Stomach (tissue), 9 donors: ENCODE measurements around the gene FGD2. TPM values are rescaled to one million over a fixed set of nuclear protein-coding genes. Genes with fewer than 3 reads are reported as not detected.
A peak's percentile ranks its signal among the peaks of the same experiment; 100 is the strongest.

ENCODE experiments used
- DNase-seq, 2 donors: peaks; one replicate each; pipeline versions ENCODE4 v3.0.0 to v3.0.0-alpha.2; 2013 to 2019
- H3K27ac ChIP-seq, 5 donors: fragments of 200-600 bp in 4 of 5; sonication (generic) in 4 of 5; one replicate each; pipeline ENCODE4 v1.5.1; 2013 to 2019; ENCODE audit warnings: mild to moderate bottlenecking in 1 of 5, moderate library complexity in 1 of 5
- H3K27me3 ChIP-seq, 3 donors: fragments of 200-600 bp; sonication (generic); one replicate each; pipeline ENCODE4 v1.5.1; 2017 to 2019; ENCODE audit warnings: mixed run types in 1 of 3
- H3K36me3 ChIP-seq, 4 donors: fragments of 200-600 bp; sonication (generic); 1 replicate in 3 of 4; 2 replicates in 1 of 4; pipeline ENCODE4 v1.5.1; 2016 to 2019
- H3K4me1 ChIP-seq, 4 donors: fragments of 200-600 bp; sonication (generic); one replicate each; pipeline ENCODE4 v1.5.1; 2016 to 2019
- H3K4me3 ChIP-seq, 4 donors: fragments of 200-600 bp; sonication (generic) in 3 of 4; one replicate each; pipeline ENCODE4 v1.5.1; 2016 to 2019; ENCODE audit warnings: mild to moderate bottlenecking in 1 of 4
- H3K9me3 ChIP-seq, 4 donors: fragments of 200-600 bp; sonication (generic); one replicate each; pipeline ENCODE4 v1.5.1; 2016 to 2019
- CTCF ChIP-seq, 7 experiments: fragments of 450-650 bp in 4 of 7; fragments of 200-600 bp in 3 of 7; sonication (generic) in 3 of 7; IDR thresholded peaks; one replicate each; pipeline ENCODE4 v1.5.1; 2016 to 2019; ENCODE audit warnings: antibody characterized with exemption in 7 of 7, control low read depth in 2 of 7, mild to moderate bottlenecking in 1 of 7
- EP300 ChIP-seq: sonication (generic); formaldehyde crosslinking; IDR thresholded peaks from one replicate; pipeline ENCODE4 v1.6.1; 2017; ENCODE audit warnings: antibody characterized with exemption
- POLR2A ChIP-seq, 4 donors: fragments of 450-650 bp; IDR thresholded peaks; one replicate each; pipeline ENCODE4 v1.6.1; 2016; ENCODE audit warnings: antibody characterized with exemption in 4 of 4, control low read depth in 2 of 4, mild to moderate bottlenecking in 1 of 4, moderate library complexity in 1 of 4
- POLR2AphosphoS5 ChIP-seq, 3 donors: sonication (generic); formaldehyde crosslinking; IDR thresholded peaks; one replicate each; pipeline ENCODE4 v1.6.1; 2016; ENCODE audit warnings: antibody characterized with exemption in 3 of 3
- WGBS, 5 donors: extraction: QIAGEN DNeasy Blood & Tissue Kit in 3 of 5; methylation state at CpG; one replicate each; pipeline versions ENCODE4 v1.1.5 to v1.1.7; 2013 to 2018; 5-methylcytosine and 5-hydroxymethylcytosine counted together
- intact Hi-C: fragments of 100-400 bp; cut with DNase I; formaldehyde crosslinking; loops from one replicate; pipeline ENCODE4 v1.15.1; 2023; ENCODE audit warnings: low total_unique reads
- polyA plus RNA-seq, 3 donors: library from polyadenylated mRNA; stranded (reverse); fragments of 200-250 nt; gene quantifications; one replicate each; pipeline ENCODE4 v1.2.3, GENCODE V29; 2013
- total RNA-seq, 5 donors: library from RNA; depleted of rRNA; stranded (reverse); fragments of >200 nt; gene quantifications; one replicate each; pipeline versions ENCODE4 v1.1.0 to v1.2.3, GENCODE V29; 2014 to 2016
- donor health status: healthy with polysubstance abuse.
- donor health status: Bipolar disorder and iron deficiency.
- donor health status: healthy.

Gene FGD2
- total and polyA plus RNA-seq, 8 donors = 2.6 to 34.5 (median 5.3) TPM

- Histone ChIP-seq H3K9me3 (no peaks in the 10 kb centered on the region), H3K4me3 (no peak overlapping the region), H3K27ac (peak overlapping the region in 1 of 5 donors; percentile 13), H3K27me3 (peaks cover 0 to 4% (median 0%) of the 10 kb centered on the region in 3 donors), H3K4me1 (peaks cover 5 to 68% (median 32%) of the 10 kb centered on the region in 4 donors), H3K36me3 (peaks cover 26 to 40% (median 36%) of the 10 kb centered on the region in 4 donors)
- no peak for TF ChIP-seq POLR2AphosphoS5 (IDR thresholded peaks at IDR 0.05)
- no peak for TF ChIP-seq POLR2A (IDR thresholded peaks at IDR 0.05)
- no peak for TF ChIP-seq EP300
- TF ChIP-seq CTCF (IDR thresholded peaks at IDR 0.05) = no peak
- 69 to 85% (median 80%) methylated on average over 4 of the region's 4 CpGs for WGBS, 5 donors
- DNase-seq = no peak
- intact Hi-C loops = no loop called here
These were observed 40.5 kb upstream of the FGD2 start for GRCh38 chr6:36964908-36965307.

- peaks cover 50 to 63% (median 60%) of the 10 kb centered on the region in 4 donors for H3K36me3 ChIP-seq
- H3K9me3 ChIP-seq = no peaks in the 10 kb centered on the region
- DNase-seq = peak in 1 of 2 donors; percentile 68
- WGBS, 5 donors = 73 to 90% (median 85%) methylated on average over 3 of the region's 3 CpGs
- H3K4me3 ChIP-seq = no peak overlapping the region
- H3K27me3 ChIP-seq = no peaks in the 10 kb centered on the region
- H3K4me1 ChIP-seq = peaks cover 5 to 51% (median 22%) of the 10 kb centered on the region in 4 donors
- H3K27ac ChIP-seq = no peak overlapping the region
- intact Hi-C loops = no loop called here
- TF ChIP-seq POLR2A (IDR thresholded peaks at IDR 0.05) (no peak), CTCF (IDR thresholded peaks at IDR 0.05) (no peak), EP300 (no peak), POLR2AphosphoS5 (IDR thresholded peaks at IDR 0.05) (no peak)
These were observed 38.2 kb upstream of the FGD2 start for GRCh38 chr6:36967301-36967700.

- Histone ChIP-seq H3K9me3 (no peaks in the 10 kb centered on the region), H3K36me3 (peaks cover 54 to 68% (median 64%) of the 10 kb centered on the region in 4 donors), H3K27me3 (no peaks in the 10 kb centered on the region), H3K27ac (peak overlapping the region in 1 of 5 donors; percentile 4), H3K4me1 (peaks cover 5 to 46% (median 22%) of the 10 kb centered on the region in 4 donors), H3K4me3 (no peak overlapping the region)
- intact Hi-C loops = no loop called here
- WGBS, 5 donors = 79 to 91% (median 88%) methylated on average over 4 of the region's 4 CpGs
- no peak for DNase-seq
- TF ChIP-seq CTCF (IDR thresholded peaks at IDR 0.05) (no peak), EP300 (no peak), POLR2A (IDR thresholded peaks at IDR 0.05) (no peak), POLR2AphosphoS5 (IDR thresholded peaks at IDR 0.05) (no peak)
These were observed 37.7 kb upstream of the FGD2 start for GRCh38 chr6:36967757-36968156.

GRCh38 chr6:36968266-36968977 is 37.0 kb upstream of the FGD2 start:
- no peak overlapping the region for H3K4me3 ChIP-seq
- H3K27me3 ChIP-seq = no peaks in the 10 kb centered on the region
- WGBS, 5 donors = 77 to 82% (median 80%) methylated on average over 16 of the region's 16 CpGs
- no peaks in the 10 kb centered on the region for H3K9me3 ChIP-seq
- intact Hi-C loops = no loop called here
- peak in 1 of 2 donors; percentile 64 for DNase-seq
- H3K4me1 ChIP-seq = peaks cover 5 to 40% (median 20%) of the 10 kb centered on the region in 4 donors
- no peak for TF ChIP-seq CTCF (IDR thresholded peaks at IDR 0.05)
- TF ChIP-seq EP300 = no peak
- TF ChIP-seq POLR2AphosphoS5 (IDR thresholded peaks at IDR 0.05) = no peak
- H3K36me3 ChIP-seq = peaks cover 61 to 75% (median 71%) of the 10 kb centered on the region in 4 donors
- H3K27ac ChIP-seq = peak overlapping the region in 1 of 5 donors; percentile 21
